GM15510 (cell line): ENCODE data around the gene PLA2G4A.

Source experiments
- POLR2A ChIP-seq: IDR thresholded peaks from 3 replicates; pipeline ENCODE4 v1.6.1; 2011; ENCODE audit warnings: borderline replicate concordance; ENCODE audit not compliant: insufficient read length; ENCODE audit errors: extremely low read depth

The PLA2G4A gene

GRCh38 chr1:186875896-186876835 is 47.4 kb downstream of the PLA2G4A start:
- no peak for TF ChIP-seq POLR2A

GRCh38 chr1:186878356-186878755 is 49.6 kb downstream of the PLA2G4A start:
- no peak for TF ChIP-seq POLR2A

- no peak for TF ChIP-seq POLR2A
These were observed 52.2 kb downstream of the PLA2G4A start for GRCh38 chr1:186880982-186881381.

GRCh38 chr1:186882372-186883134 is 53.8 kb downstream of the PLA2G4A start:
- no peak for TF ChIP-seq POLR2A

- TF ChIP-seq POLR2A, result no peak
These were observed 55.5 kb downstream of the PLA2G4A start for GRCh38 chr1:186884251-186884650.

- TF ChIP-seq POLR2A, result no peak
These were observed 58.5 kb downstream of the PLA2G4A start for GRCh38 chr1:186887203-186887602.

- TF ChIP-seq POLR2A, result no peak
These were observed 59.6 kb downstream of the PLA2G4A start for GRCh38 chr1:186888367-186888766.

GRCh38 chr1:186892936-186893335 is 64.2 kb downstream of the PLA2G4A start:
- TF ChIP-seq POLR2A, result no peak

GRCh38 chr1:186894415-186894814 is 65.7 kb downstream of the PLA2G4A start:
- TF ChIP-seq POLR2A, result no peak

GRCh38 chr1:186896211-186896610 is 67.5 kb downstream of the PLA2G4A start:
- TF ChIP-seq POLR2A, result no peak

- TF ChIP-seq POLR2A, result no peak
These were observed 68.3 kb downstream of the PLA2G4A start for GRCh38 chr1:186897008-186897407.

- TF ChIP-seq POLR2A, result no peak
These were observed 70.8 kb downstream of the PLA2G4A start for GRCh38 chr1:186899577-186899976.

GRCh38 chr1:186899977-186900376 is 71.2 kb downstream of the PLA2G4A start:
- TF ChIP-seq POLR2A, result no peak

- no peak for TF ChIP-seq POLR2A
These were observed 71.9 kb downstream of the PLA2G4A start for GRCh38 chr1:186900539-186901237.

GRCh38 chr1:186901631-186902030 is 72.9 kb downstream of the PLA2G4A start:
- TF ChIP-seq POLR2A, result no peak
